NCI-H146 treated with DMSO at 0.1 percent for 48 hours (cell line): ENCODE measurements around the gene SLC16A2.
A peak's percentile ranks its signal among the peaks of the same experiment; 100 is the strongest.

Source experiments
- DNase-seq: peaks from one replicate; lab custom pipeline; 2025; ENCODE audit not compliant: unreplicated experiment; lab: John Stamatoyannopoulos, UW

SLC16A2 gene

DNA sequence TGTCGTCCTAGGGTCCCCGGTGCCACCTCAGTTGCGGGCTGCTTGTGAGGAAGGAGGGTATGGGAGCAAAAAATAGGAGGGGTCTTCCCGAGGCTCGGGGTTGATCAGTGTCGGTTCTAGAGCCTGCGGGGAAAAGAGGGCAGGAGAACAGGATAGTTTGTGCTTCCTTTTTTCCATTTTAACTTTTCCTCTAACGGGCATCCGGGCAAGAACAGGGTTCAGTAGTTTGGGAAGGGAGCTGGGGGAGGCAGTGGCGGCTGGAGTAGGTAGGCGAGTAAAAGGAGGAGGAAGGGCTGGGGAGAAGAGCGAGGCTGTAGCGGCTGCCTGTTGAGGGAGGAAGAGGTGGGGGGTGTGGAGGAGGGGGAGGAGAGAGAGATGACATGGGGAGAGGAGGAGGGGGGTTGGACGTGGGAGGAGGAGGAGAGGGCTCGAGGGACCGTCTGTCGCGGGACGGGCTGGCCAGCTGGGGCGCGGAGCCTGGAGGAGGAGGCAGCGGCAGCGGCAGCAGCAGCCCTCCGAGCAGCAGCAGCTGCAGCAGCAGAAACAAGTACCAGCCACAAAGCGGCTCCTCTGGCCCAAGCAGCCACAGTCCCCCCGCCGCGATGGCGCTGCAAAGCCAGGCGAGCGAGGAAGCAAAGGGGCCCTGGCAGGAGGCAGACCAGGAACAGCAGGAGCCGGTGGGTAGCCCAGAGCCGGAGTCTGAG, at the start of gene SLC16A2:
Gene SLC16A2 (plus strand): TSS at position 458 of the 704 bp plus-strand sequence. CDS start 145 bp downstream, at position 603.
- no peak for DNase-seq

GRCh38 chrX:74372272-74372671, 49.0 kb upstream of the SLC16A2 start:
- DNase-seq: no peak

- DNase-seq: no peak
Measured at GRCh38 chrX:74377282-74377681, 44.0 kb upstream of the SLC16A2 start.

DNA sequence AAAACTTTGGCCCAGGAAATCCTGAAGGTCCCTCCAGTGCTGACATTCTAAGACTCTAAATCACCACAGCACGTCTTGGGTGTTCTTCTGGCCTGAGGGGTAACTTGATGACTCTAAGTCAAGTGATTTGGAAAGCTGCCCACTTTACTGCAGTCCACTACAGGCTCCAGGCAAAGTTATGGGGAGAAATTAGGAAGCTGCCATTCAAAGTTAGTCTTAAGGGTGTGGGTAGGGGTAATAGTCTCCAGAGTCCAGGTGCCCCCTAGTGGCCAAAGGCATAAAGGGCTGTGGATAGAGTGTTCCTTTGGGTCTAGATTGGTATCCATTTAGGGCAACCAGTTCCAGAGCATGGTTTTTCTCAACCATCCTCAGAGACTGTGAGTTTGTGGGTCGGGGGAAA, 38.7 kb upstream of the SLC16A2 start:
- no peak for DNase-seq

DNA sequence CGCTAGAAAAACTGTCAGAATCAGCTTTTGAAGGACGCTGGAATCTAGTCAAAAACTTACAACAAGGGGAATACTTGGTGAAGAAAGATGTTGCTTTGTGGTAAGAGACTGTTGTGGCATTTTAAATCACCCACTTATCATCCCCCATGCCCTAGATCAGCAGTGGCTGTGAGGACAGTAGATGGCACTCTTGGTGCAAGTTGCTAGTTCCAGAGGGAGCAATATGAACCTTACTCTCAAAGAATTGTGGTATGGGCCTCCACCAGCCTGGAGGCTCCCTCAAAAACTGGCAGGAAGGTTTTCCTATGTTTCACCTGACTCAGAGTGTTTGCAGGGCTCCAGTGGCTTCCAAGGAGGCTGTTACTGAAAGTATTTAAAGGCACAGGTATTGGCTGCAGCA, 37.7 kb upstream of the SLC16A2 start:
- DNase-seq: no peak

- DNase-seq: no peak
Measured at GRCh38 chrX:74389016-74389722, 32.1 kb upstream of the SLC16A2 start.

GRCh38 chrX:74395556-74395955, 25.7 kb upstream of the SLC16A2 start:
- DNase-seq: no peak

DNA sequence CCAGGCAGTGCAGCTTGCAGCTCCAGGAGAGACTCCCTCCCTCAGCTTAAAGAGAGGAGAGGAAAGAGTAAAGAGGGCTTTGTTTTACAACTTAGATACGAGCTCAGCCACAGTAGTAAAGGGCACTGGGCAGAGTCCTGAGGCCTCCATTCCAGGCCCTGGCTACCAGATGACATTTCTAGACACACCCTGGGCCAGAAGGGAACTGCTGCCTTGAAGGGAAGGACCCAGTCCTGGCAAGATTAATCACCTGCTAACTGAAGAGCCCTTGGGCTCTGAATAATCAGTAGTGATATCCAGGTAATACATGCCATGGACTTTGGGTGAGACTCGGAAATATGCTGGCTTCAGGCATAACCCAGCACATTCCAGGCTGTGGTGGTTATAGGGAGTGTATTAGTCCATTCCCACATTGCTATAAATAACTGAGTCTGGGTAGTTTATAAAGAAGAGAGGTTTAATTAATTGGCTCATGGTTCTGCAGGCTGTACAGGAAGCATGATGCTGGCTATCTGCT, 15.3 kb upstream of the SLC16A2 start:
- no peak for DNase-seq

DNA sequence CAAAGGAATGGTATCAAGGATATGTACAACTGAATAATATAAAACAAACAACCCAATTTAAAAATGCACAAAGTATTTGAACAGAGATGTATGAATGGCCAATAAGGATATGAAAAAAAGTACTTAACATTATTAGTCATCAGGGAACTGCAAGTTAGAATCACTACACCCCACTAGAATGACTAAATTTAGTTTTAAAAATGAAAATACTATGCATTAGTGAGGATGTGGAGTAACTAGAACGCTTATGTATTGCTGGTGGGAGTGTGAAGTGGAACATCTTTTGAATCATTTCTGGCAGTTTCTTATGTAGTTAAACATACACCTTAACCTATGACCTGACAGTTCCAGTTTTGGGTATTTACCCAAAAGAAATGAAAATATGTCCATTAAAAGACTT, 13.0 kb upstream of the SLC16A2 start:
- no peak for DNase-seq

DNA sequence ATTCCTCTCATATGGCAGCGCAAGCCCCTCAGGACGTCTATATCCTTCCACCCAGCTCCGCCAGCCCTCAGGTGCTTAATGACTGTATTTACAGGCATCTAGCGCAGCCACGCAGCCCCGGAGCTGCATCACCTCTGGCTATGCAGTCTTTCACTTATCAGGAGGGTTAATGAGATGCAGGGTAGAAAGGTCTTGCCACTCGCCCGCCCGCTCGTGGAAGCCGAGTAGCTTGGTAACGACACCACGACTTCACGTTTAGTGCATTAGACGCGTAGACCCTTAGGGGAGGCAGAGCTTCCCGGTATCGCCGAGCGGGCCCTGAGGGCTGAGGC, 1.5 kb upstream of the SLC16A2 start:
- no peak for DNase-seq

DNA sequence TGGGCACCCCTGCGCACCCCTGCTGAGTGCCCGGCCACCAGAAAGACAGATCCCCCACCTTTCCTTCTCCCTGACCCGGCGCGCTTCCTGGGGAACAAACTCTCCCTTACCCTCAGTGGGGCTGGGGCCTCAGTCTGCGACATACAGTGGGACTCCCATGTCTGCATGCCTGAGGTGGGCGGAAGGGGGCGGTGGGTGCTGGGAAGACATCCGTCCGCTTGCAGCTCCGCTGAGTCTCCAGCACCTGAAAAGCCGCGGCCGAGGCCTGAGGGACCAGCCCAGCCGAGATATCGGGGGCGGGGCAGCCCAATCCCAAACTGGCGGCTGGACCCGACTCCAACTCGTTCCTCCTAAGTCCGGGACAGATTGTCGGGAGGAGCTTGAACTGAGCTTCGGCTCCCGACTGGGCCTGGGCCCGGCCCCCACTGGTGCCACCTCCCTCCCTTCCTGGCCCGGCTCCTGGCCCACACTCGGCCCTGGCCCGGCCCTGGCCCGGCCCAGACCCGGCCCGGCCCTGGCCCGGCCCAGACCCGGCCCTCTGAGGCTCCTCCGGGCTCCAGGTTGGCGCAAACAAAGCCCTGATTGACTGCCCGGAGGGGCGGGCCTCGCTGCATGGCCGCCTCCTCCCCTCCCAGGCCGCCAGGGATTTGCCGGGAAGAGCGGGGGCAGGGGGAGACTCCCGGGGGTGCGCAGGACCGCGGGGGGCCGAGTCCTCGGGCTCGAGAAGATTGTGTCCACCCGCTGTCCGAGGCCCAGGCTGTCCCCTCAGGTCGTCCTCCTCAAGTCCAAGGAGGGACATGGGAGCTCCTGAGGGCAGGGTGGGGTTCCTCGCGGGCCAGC, 877 bp upstream of the SLC16A2 start:
- DNase-seq: peak; percentile 0

- no peak for DNase-seq
Measured at GRCh38 chrX:74421740-74422352, 553 bp downstream of the SLC16A2 start.

DNA sequence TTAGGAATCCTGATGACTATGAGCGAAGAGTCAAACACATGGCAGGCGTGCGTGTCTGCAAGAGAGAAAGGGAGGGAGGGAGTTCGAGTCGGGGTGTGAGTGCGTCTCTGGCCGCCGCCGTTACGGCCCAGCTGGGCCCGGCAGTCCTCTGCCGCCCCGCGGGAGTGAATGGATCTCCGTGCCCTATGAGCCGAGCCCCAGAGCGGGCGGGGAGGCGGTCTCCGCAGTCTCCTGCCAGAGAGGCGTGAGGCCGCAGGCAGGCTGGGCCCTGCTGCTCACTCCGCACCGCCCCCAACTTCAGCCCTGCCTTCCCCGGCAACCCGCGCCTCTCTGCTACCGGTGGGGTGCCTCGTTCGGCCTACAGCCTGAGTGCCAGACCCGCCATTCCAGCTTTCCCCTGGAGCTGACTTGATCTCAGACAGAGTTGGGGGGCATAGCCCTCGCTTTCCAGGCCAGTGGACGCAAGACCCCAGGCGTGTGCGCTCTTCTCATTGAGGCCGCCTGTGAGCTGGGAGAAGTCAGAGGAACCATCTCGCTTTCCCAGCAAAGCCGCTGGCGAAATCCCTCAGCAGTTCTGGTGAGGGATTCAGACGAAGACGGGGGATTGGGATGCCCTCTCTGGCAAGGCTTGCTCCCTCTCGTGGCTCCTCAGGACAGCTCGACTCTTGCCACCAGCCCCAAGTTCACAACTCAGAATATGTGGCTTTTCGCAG, 1.4 kb downstream of the SLC16A2 start:
- no peak for DNase-seq

DNA sequence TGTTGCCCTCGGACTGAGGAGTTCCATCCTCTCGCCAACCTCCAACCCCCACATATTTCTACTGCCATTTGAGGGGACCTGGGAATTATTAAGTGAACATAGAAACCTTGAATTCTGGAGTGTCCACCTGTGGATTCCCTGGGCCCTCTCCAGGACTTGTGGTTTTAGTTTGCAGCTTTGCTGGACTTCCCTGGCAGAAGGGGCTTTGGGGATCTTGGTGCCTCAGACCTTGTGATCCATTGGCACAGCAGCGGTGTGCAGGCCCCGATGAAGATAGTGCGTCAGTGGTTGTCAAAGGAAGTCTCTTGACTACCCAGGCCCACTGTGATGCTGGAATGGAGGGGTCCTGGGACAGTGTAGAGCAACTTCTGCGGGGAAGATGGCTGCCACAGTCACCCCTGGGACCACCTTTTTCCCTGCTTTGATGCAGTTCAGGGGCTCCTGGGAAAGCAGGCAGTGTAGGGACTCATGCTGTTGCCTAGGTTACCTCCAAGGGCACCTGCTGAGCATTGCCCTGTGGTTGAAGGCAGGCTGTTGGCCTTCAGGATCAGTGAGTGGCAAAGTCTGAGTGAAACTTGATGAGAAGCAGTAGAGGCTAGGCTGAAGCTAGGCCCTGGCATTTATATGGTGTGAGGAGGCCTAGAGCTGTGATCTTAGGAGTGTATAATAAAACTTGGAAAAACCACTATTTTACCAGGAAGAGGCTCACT, 2.2 kb downstream of the SLC16A2 start:
- no peak for DNase-seq

DNA sequence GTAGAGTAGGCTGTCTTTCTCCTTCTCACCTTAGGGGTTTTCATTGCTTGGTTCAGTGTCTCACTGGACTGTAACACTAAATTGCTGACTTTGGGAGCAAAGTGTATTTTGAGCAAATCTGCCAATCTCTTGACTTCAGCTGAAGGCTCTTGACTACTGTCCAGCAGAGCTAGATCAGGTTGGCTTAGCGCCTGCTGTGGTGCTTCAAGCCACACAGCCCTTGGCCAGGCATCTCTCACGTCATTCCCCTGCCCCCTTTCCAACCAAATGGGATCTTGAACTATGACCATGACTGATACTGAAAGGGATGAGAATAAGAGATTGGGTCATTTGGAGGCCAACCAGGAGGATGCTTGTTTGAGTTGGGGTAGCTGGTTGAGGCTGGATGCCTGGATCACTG, 4.8 kb downstream of the SLC16A2 start:
- DNase-seq: no peak

DNA sequence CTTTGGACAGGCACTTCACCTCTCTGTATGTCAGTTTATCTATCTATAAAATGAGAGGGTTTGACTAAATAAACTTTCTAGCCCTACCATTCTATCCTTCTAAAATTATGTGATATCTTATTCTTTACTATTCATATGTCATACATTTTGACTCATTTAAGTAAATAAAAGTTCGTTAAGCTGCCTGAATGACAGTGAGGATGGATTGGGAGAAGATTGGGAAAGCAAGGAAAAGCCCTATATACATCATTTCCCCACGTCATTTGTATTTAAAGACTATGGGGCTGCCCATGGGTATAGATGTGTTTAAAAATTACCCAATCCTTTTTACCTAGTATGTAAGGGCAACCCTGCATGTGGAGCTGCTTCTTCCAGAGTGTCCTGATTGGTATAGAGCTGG, 5.3 kb downstream of the SLC16A2 start:
- no peak for DNase-seq

- DNase-seq: no peak
Measured at GRCh38 chrX:74431797-74432196, 10.5 kb downstream of the SLC16A2 start.

- DNase-seq: no peak
Measured at GRCh38 chrX:74434336-74434735, 13.0 kb downstream of the SLC16A2 start.

GRCh38 chrX:74437530-74437929, 16.2 kb downstream of the SLC16A2 start:
- DNase-seq: no peak

GRCh38 chrX:74438764-74439163, 17.5 kb downstream of the SLC16A2 start:
- DNase-seq: no peak
